GM21737 (cell line): Measurements from ENCODE around the gene RBP3.

Experiments
- ATAC-seq: cut with Tn5 transposase; IDR thresholded peaks from one replicate; pipeline ENCODE4 v1.9.1; 2021; ENCODE audit warnings: mild to moderate bottlenecking, moderate library complexity; ENCODE audit not compliant: unreplicated experiment

RBP3 gene

GRCh38 chr10:47356708-47357107 lies 8.5 kb downstream of the RBP3 start:
- ATAC-seq, result no peak

GRCh38 chr10:47357131-47357582 lies 9.0 kb downstream of the RBP3 start:
- ATAC-seq, result no peak

- no peak for ATAC-seq
Observed at GRCh38 chr10:47357911-47358310, 9.7 kb downstream of the RBP3 start.

GRCh38 chr10:47358457-47358856 lies 10.3 kb downstream of the RBP3 start:
- ATAC-seq, result no peak

- ATAC-seq, result no peak
Observed at GRCh38 chr10:47359101-47359500, 10.9 kb downstream of the RBP3 start.

- ATAC-seq, result no peak
Observed at GRCh38 chr10:47359626-47360418, 11.7 kb downstream of the RBP3 start.

- no peak for ATAC-seq
Observed at GRCh38 chr10:47360419-47361040, 12.4 kb downstream of the RBP3 start.

GRCh38 chr10:47361293-47361692 lies 13.1 kb downstream of the RBP3 start:
- no peak for ATAC-seq

- no peak for ATAC-seq
Observed at GRCh38 chr10:47362199-47362598, 14.0 kb downstream of the RBP3 start.

- no peak for ATAC-seq
Observed at GRCh38 chr10:47363781-47364180, 15.6 kb downstream of the RBP3 start.

GRCh38 chr10:47364366-47364765 lies 16.2 kb downstream of the RBP3 start:
- ATAC-seq, result no peak

- no peak for ATAC-seq
Observed at GRCh38 chr10:47364911-47365310, 16.7 kb downstream of the RBP3 start.

GRCh38 chr10:47365431-47366180 lies 17.4 kb downstream of the RBP3 start:
- no peak for ATAC-seq

GRCh38 chr10:47366181-47366631 lies 18.0 kb downstream of the RBP3 start:
- ATAC-seq, result no peak

GRCh38 chr10:47366731-47367460 lies 18.7 kb downstream of the RBP3 start:
- no peak for ATAC-seq

GRCh38 chr10:47367646-47368045 lies 19.5 kb downstream of the RBP3 start:
- no peak for ATAC-seq

- ATAC-seq, result no peak
Observed at GRCh38 chr10:47368431-47369180, 20.4 kb downstream of the RBP3 start.

- no peak for ATAC-seq
Observed at GRCh38 chr10:47369251-47369894, 21.2 kb downstream of the RBP3 start.

- ATAC-seq, result no peak
Observed at GRCh38 chr10:47370015-47370767, 22.0 kb downstream of the RBP3 start.
